ENCODE data around the gene NHSL2. TPM values are rescaled to one million over a fixed set of nuclear protein-coding genes. Genes with fewer than 3 reads are reported as not detected.

Gene NHSL2
- total RNA-seq, 3 donors from 2014 or later = 5.4 to 9.2 (median 5.8) TPM

DNA sequence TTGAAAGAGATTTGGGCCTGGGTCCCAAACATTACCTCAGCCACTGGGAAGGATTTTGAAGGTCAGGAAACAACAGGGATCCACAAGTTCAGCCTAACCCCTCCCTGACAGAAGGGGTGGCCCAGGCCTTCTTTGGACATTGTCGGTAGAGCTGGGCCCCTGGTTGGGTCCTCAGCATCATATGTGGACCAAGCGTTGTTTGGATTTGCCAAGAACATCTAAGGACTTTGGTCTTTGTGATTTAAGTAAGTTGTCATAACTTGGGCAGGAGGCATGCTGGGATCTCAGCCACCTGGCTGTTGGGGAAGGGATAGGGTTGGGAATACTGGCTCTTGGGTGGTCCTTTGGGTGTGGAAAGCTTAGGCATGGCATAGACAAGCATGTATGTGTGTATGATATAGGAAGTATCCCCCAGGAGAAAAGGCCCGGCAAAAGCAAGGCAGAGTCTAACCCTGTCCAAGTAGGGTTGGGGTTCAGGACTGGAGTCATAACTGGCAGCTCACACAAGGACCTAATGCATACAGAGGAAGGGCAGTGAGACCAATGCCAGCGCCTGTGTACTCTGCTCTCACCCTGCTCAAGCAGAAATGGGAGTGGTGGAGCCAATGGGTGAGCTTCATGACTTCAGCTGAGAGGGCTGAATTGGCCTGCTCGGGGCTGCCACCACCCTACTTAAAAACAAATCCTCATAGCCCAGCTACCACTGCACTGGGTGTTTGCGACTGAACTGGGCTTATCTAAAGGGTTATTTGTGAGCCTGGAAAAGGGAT is 118.2 kb downstream of the NHSL2 start:
- Histone ChIP-seq H3K27ac (peak overlapping the region in 1 of 2 donors; percentile 9), H3K36me3 (no peaks in the 10 kb centered on the region), H3K4me1 (no peaks in the 10 kb centered on the region), H3K4me3 (no peak overlapping the region), H3K27me3 (peaks cover 0 to 68% of the 10 kb centered on the region in 2 donors), H3K9me3 (peaks cover 0 to 5% of the 10 kb centered on the region in 2 donors)
- DNase-seq (ENCODE audit: low spot score in 2 of 2) = peak in 1 of 2 donors; percentile 7
- TF ChIP-seq POLR2A (IDR thresholded peaks at IDR 0.05) (no peak), POLR2AphosphoS5 (IDR thresholded peaks at IDR 0.05) (no peak)
- TF ChIP-seq, protein P1, sequence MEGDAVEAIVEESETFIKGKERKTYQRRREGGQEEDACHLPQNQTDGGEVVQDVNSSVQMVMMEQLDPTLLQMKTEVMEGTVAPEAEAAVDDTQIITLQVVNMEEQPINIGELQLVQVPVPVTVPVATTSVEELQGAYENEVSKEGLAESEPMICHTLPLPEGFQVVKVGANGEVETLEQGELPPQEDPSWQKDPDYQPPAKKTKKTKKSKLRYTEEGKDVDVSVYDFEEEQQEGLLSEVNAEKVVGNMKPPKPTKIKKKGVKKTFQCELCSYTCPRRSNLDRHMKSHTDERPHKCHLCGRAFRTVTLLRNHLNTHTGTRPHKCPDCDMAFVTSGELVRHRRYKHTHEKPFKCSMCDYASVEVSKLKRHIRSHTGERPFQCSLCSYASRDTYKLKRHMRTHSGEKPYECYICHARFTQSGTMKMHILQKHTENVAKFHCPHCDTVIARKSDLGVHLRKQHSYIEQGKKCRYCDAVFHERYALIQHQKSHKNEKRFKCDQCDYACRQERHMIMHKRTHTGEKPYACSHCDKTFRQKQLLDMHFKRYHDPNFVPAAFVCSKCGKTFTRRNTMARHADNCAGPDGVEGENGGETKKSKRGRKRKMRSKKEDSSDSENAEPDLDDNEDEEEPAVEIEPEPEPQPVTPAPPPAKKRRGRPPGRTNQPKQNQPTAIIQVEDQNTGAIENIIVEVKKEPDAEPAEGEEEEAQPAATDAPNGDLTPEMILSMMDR (IDR thresholded peaks at IDR 0.05) = no peak
- intact Hi-C loops (cut with DNase I; ENCODE audit: low total_unique reads) = no loop called here

- TF ChIP-seq, protein P1 (IDR thresholded peaks at IDR 0.05) = no peak
- TF ChIP-seq POLR2AphosphoS5 (IDR thresholded peaks at IDR 0.05) = no peak
- TF ChIP-seq POLR2A (IDR thresholded peaks at IDR 0.05) = no peak
- Histone ChIP-seq H3K27ac (peak overlapping the region in 1 of 2 donors; percentile 9), H3K4me3 (no peak overlapping the region), H3K27me3 (peaks cover 0 to 59% of the 10 kb centered on the region in 2 donors), H3K9me3 (peaks cover 0 to 5% of the 10 kb centered on the region in 2 donors), H3K36me3 (no peaks in the 10 kb centered on the region), H3K4me1 (no peaks in the 10 kb centered on the region)
- intact Hi-C loops (cut with DNase I; ENCODE audit: low total_unique reads) = no loop called here
- DNase-seq (ENCODE audit: low spot score in 2 of 2) = peak in 1 of 2 donors; percentile 17
Measured at GRCh38 chrX:72029483-72030411, 119.1 kb downstream of the NHSL2 start.

- no peak overlapping the region for H3K27ac ChIP-seq
- TF ChIP-seq, protein P1 (IDR thresholded peaks at IDR 0.05) = no peak
- no peak for TF ChIP-seq POLR2AphosphoS5 (IDR thresholded peaks at IDR 0.05)
- no peak for TF ChIP-seq POLR2A (IDR thresholded peaks at IDR 0.05)
- H3K36me3 ChIP-seq = no peaks in the 10 kb centered on the region
- peaks cover 0 to 54% of the 10 kb centered on the region in 2 donors for H3K27me3 ChIP-seq
- no peak overlapping the region for H3K4me3 ChIP-seq
- intact Hi-C loops (cut with DNase I; ENCODE audit: low total_unique reads) = no loop called here
- no peaks in the 10 kb centered on the region for H3K4me1 ChIP-seq
- peaks cover 1 to 5% of the 10 kb centered on the region in 2 donors for H3K9me3 ChIP-seq
- DNase-seq (ENCODE audit: low spot score in 2 of 2) = no peak
Measured at GRCh38 chrX:72030431-72030830, 119.8 kb downstream of the NHSL2 start.

DNA sequence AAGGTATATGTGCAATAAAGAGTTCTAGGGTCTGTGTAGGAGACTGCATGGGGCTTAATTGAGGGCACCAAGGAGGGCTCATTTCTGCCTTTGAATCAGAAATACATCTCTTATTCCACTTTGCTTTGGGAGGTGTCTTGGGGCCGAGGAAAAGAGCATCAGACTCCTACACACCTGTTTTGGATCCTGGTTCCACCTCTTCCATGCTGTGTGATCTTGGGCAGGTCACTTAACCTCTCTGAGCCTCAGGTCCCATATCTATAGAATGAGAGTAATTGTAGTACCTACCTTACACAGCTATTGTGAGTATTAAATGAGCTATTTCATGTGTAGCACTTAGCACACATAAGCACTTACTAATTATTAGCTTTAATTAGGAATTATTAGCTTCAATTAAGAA is 120.5 kb downstream of the NHSL2 start:
- peak in 1 of 2 donors; percentile 10 for DNase-seq (ENCODE audit: low spot score in 2 of 2)

More for the DNA sequence above, 120.5 kb downstream of the NHSL2 start:
- Histone ChIP-seq H3K27me3 (peaks cover 0 to 48% of the 10 kb centered on the region in 2 donors), H3K36me3 (no peaks in the 10 kb centered on the region), H3K4me1 (no peaks in the 10 kb centered on the region), H3K9me3 (peaks cover 5 to 8% of the 10 kb centered on the region in 2 donors), H3K27ac (no peak overlapping the region), H3K4me3 (no peak overlapping the region)
- TF ChIP-seq POLR2A (IDR thresholded peaks at IDR 0.05) = no peak
- TF ChIP-seq POLR2AphosphoS5 (IDR thresholded peaks at IDR 0.05) = no peak
- TF ChIP-seq, protein P1 (IDR thresholded peaks at IDR 0.05) = no peak
- intact Hi-C loops (cut with DNase I; ENCODE audit: low total_unique reads) = no loop called here
